ENCODE data around the gene GLRX3.

DNA sequence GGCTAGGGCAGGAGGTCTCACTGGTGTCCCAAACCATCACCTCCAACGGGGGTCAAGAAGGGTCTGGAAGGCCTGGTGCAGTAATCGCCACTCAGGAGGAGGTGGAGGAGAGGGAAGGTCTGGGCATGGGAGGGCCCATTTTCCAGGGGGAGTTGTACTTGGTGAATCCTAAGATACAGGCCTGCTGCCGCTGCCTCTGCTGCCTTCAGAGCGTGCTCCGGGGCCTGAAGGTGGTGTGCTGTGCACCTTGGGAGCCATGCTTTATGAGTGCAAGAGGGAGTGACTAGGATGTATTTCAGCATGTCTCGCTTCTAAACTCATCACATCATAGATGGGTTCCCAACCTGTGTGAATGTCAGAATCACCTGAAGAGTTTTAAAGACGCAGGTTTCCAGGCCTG is 78.2 kb downstream of the GLRX3 start:
- TF ChIP-seq, protein P1, sequence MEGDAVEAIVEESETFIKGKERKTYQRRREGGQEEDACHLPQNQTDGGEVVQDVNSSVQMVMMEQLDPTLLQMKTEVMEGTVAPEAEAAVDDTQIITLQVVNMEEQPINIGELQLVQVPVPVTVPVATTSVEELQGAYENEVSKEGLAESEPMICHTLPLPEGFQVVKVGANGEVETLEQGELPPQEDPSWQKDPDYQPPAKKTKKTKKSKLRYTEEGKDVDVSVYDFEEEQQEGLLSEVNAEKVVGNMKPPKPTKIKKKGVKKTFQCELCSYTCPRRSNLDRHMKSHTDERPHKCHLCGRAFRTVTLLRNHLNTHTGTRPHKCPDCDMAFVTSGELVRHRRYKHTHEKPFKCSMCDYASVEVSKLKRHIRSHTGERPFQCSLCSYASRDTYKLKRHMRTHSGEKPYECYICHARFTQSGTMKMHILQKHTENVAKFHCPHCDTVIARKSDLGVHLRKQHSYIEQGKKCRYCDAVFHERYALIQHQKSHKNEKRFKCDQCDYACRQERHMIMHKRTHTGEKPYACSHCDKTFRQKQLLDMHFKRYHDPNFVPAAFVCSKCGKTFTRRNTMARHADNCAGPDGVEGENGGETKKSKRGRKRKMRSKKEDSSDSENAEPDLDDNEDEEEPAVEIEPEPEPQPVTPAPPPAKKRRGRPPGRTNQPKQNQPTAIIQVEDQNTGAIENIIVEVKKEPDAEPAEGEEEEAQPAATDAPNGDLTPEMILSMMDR (IDR thresholded peaks at IDR 0.05; ENCODE audit: low read depth, low read length), result no peak
- TF ChIP-seq EZH2phosphoT487 (IDR thresholded peaks at IDR 0.05; ENCODE audit: low read depth), result no peak
